NB4 (cell line): Measurements from ENCODE around the gene AGPAT1.

Experiments used
- DNase-seq: peaks from one replicate; pipeline ENCODE4 v3.0.0; 2010; ENCODE audit warnings: low read depth
- H3K4me3 ChIP-seq: one replicate; pipeline ENCODE4 v1.5.1; 2011; ENCODE audit warnings: mild to moderate bottlenecking, low read depth, low read length, moderate library complexity
- CTCF ChIP-seq: IDR thresholded peaks from one replicate; pipeline ENCODE4 v1.5.1; 2012; ENCODE audit warnings: low read depth, low read length
- MAX ChIP-seq: IDR thresholded peaks from 2 replicates; pipeline ENCODE4 v1.6.1; 2011; ENCODE audit warnings: low read depth, low read length
- MYC ChIP-seq: IDR thresholded peaks from 2 replicates; pipeline ENCODE4 v1.6.1; 2011; ENCODE audit warnings: low read depth, low read length
- POLR2A ChIP-seq: IDR thresholded peaks from 2 replicates; pipeline ENCODE4 v1.6.1; 2011; ENCODE audit warnings: mild to moderate bottlenecking; ENCODE audit not compliant: insufficient read length; ENCODE audit errors: extremely low read depth

AGPAT1 gene

GRCh38 chr6:32151863-32152768 is 23.8 kb downstream of the AGPAT1 start, which contains the start of gene PRRT1:
TSS of gene PRRT1 (minus strand) at chr6:32151939. CDS start at chr6:32151827, 112 bp downstream.
- no peak for TF ChIP-seq MAX
- TF ChIP-seq MYC, result no peak
- no peak for TF ChIP-seq CTCF
- TF ChIP-seq POLR2A, result no peak
- H3K4me3 ChIP-seq, result no peak within 1 kb of the TSS
- no peak for DNase-seq

GRCh38 chr6:32151181-32151862 is 24.6 kb downstream of the AGPAT1 start:
- TF ChIP-seq MAX (no peak), CTCF (no peak), MYC (no peak)
- DNase-seq, result no peak
- H3K4me3 ChIP-seq, result no peak overlapping the region

- DNase-seq, result no peak
- TF ChIP-seq POLR2A, result no peak
- TF ChIP-seq MAX, result no peak
- TF ChIP-seq MYC, result no peak
- no peak for TF ChIP-seq CTCF
- no peak overlapping the region for H3K4me3 ChIP-seq
These were observed 25.7 kb downstream of the AGPAT1 start for GRCh38 chr6:32149932-32150870.

GRCh38 chr6:32149092-32149755 is 26.7 kb downstream of the AGPAT1 start:
- TF ChIP-seq MAX (no peak), MYC (no peak), CTCF (no peak), POLR2A (no peak)
- no peak for DNase-seq
- H3K4me3 ChIP-seq, result no peak overlapping the region
